ENCODE results near the gene DALRD3.
A peak's percentile ranks its signal among the peaks of the same experiment; 100 is the strongest.

Gene DALRD3, protein sequence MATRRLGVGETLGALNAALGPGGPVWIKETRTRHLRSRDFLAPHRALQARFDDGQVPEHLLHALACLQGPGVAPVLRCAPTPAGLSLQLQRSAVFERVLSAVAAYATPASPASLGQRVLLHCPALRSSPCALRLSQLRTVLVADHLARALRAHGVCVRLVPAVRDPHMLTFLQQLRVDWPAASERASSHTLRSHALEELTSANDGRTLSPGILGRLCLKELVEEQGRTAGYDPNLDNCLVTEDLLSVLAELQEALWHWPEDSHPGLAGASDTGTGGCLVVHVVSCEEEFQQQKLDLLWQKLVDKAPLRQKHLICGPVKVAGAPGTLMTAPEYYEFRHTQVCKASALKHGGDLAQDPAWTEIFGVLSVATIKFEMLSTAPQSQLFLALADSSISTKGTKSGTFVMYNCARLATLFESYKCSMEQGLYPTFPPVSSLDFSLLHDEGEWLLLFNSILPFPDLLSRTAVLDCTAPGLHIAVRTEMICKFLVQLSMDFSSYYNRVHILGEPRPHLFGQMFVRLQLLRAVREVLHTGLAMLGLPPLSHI

DNA sequence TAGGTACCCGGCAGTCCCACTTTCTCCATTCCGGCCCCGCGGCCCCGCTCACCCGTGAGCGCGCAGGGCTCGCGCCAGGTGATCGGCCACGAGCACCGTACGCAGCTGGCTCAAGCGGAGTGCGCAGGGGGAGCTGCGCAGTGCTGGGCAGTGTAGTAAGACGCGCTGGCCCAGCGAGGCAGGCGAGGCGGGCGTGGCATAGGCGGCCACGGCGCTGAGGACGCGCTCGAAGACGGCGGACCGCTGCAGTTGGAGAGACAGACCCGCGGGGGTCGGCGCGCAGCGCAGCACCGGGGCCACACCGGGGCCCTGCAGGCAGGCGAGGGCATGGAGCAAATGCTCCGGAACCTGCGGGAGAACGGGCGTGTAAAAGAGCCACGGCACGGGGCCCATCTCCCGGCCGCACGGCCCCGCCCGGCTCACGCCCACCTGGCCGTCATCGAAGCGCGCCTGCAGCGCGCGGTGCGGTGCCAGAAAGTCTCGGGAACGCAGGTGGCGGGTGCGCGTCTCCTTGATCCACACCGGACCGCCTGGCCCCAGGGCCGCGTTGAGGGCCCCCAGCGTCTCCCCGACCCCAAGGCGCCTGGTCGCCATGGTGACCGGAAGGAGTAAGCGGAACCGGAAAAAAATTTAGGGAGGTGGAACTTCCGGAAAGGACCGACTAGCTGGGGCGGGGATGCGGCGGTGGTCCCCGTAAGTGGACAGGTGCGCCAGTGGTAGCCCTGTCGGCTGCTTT lies at the start of gene DALRD3:
DALRD3 (minus strand) TSS at position 610 of the 736 bp plus-strand sequence; CDS start at position 594, 16 bp downstream.
- peak; percentile 69 for DNase-seq

GRCh38 chr3:49058011-49058410 lies 39.6 kb upstream of the DALRD3 start:
- no peak for DNase-seq

DNA sequence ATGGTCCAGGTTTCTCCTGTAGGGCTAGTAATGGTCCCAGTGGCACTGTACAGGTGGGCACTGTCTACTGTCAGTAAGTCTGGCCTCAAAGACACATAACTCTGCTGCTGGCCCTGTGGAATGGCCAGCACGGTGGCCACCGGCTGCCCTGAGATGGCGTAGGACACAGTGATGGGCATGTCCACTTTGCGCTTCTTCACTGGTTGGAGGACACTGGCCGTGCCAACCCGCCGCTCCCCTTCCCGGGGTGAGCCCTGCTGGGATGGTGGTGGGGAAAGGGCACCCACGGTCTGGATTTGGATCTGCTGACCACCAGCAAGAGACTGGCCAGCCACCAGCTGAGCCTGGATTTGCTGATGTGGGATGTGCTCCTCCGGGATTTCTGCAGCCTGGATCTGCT lies 38.9 kb upstream of the DALRD3 start:
- no peak for DNase-seq

DNA sequence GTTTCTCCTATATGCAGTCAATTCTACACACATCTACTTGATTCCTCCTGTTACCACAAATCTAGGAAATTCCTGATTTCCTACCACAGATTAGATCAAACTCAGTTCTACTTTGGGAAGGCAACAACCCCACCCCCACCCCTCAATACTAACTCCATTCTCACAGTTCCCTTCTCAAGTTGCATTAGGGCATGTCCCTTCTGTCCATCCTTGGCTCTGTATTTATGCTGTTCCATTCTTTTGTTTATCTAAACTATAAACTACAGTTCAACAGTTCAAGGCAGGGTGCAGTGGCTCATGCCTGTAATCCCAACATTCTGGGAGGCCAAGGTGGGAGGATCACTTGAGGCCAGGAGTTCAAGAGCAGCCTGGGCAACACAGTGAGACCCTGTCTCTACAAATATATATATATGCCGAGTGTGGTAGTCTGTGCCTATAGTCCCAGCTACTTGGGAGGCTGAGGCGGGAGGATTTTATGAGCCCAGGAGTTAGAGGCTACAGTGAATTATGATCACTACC lies 36.0 kb upstream of the DALRD3 start:
- no peak for DNase-seq

DNA sequence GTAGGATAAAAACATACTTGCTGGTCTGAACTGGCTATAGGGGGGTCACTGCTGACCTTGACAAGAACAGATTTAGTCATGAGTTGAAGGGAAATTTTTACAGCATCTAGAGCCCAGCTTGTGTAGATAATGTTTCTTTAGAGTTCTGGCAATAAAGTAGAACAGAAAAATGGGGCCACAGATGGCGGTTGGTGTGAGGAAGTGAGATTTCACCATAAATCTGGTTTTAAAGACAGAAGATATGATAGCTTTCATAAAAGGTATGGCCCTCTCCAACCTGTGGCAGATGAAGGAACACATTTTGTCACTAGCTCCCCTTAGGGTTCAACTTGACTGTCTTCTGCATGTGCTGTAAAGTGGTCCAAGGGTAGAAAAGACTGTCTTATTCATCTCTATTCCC lies 35.2 kb upstream of the DALRD3 start:
- no peak for DNase-seq

- no peak for DNase-seq
Measured at GRCh38 chr3:49035281-49035680, 16.9 kb upstream of the DALRD3 start.

- no peak for DNase-seq
Measured at GRCh38 chr3:49034650-49035049, 16.3 kb upstream of the DALRD3 start.

GRCh38 chr3:49032646-49033304 lies 14.4 kb upstream of the DALRD3 start:
- DNase-seq = no peak

DNA sequence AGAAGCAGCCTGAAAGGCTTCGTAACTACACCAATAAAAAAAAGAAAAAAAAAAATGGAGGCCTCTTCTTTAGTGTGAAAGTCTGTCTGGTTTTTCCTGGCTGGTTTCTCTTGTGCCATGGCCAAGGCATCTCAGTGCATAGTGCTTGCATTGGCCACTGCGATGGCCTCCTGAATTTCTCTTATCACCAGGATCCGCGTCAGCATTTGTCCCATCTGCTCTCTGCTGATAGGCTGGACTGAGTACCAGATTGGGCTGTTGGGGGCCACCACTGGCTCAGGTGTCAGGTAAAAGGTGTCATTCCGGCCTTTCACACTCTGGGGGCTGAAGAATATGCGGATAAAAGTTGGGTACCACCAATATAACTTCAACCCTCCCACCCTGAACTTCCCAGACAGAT lies 11.9 kb upstream of the DALRD3 start:
- DNase-seq = no peak

- no peak for DNase-seq
Measured at GRCh38 chr3:49029563-49029884, 11.1 kb upstream of the DALRD3 start.

DNA sequence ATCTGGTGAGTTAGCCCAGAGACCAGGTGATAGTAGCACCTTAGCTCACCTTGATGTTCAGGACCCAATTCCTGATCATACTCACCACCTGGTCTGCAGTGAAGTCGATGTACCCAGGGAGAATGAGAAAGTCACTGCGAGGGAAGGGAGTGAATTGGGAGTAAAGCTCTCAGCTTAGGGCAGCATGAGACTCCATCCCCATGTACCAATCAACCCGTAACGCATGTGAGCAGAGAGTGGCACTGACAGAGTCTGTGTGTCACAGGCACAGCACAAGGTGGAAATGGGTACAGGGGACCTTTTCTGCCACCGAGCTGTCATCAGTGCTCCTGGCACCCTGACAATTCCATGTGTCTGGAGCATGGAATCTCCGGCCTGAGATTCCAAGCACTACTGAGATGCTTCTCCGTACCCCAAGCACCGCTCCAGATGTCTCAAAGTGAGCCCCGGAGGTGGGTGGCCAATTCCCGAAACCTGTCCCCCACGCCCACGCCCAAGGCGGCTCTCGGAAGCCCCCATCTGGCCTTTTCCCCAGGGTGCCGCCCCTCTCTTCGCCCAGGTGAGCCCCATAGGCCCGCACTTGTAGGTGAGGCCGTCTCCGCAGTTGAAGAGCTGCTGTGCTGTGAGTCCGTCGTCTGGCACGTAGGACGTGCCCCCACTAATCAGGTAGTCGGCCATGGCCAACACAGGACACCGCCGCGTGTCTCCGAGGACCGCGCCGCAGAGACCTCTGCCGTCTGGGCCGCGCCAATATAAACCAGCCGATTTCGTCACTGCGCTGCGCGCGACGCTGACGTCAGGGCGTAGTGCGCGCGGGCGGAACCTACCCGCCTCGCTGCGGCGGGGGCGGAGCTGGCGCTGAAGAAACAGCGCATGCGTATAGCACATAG lies 10.5 kb upstream of the DALRD3 start, which contains the start of gene IMPDH2:
IMPDH2 (minus strand) TSS at position 726 of the 890 bp plus-strand sequence; CDS start at position 678, 48 bp downstream.
- DNase-seq = peak; percentile 89

- DNase-seq = no peak
Measured at GRCh38 chr3:49028298-49028672, 9.9 kb upstream of the DALRD3 start.

DNA sequence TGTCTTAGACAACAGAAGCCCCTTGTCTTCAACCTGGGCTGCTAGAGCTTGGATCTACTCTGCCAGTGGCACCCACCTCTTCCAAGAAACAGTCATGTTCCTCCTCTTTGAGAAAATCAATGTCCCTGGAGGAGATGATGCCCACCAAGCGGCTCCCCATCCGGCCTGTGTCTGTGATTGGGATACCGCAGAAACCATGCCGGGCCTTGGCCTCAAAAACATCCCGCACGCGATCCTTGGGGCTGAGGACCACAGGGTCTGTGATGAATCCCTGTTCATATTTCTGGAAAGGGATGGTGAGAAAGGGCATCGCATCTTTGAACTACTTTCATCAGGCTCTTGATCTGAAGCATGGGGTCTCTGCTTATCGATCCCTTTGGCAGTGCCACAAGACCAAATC lies 9.3 kb upstream of the DALRD3 start:
- no peak for DNase-seq

- no peak for DNase-seq
Measured at GRCh38 chr3:49026536-49026935, 8.2 kb upstream of the DALRD3 start.

- DNase-seq = no peak
Measured at GRCh38 chr3:49025793-49026520, 7.6 kb upstream of the DALRD3 start.

GRCh38 chr3:49025005-49025792 lies 6.8 kb upstream of the DALRD3 start:
- DNase-seq = no peak

DNA sequence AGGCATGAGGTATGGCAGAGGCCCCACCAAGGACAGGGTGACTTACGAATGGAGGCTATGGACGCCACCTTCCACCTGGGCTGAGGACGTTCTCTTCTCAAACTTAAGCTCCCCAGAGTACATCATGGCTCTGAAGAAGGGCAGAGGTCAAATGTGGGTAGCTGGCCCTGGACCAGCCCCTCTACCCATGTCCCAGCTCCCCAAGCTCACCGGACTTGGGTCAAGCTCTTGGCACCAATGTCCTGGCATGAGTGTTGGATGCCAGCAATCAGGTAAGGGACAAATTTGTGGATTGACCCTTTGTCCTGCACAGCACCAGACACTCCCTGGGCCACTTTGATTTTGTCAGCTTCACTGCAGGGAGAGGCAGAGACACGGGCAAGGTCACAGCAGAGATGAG lies 6.1 kb upstream of the DALRD3 start:
- DNase-seq = no peak

- DNase-seq = no peak
Measured at GRCh38 chr3:49023775-49024174, 5.4 kb upstream of the DALRD3 start.

- peak; percentile 44 for DNase-seq
Measured at GRCh38 chr3:49022688-49023171, 4.3 kb upstream of the DALRD3 start.
